Stimulated activated CD8-positive, alpha-beta memory T cell treated with anti-CD3 and anti-CD28 coated beads, Interleukin-7, amount 100 ng/mL, for 1 hour (primary cell): ENCODE results near the gene PCSK1.
"Not testable (repeated sequence)": the region's sequence is repeated elsewhere in the genome, so short reads cannot be mapped to it uniquely, and the experiment has no call there.

Experiments used
- DNase-seq, 2 donors: peaks; one replicate each; pipeline ENCODE4 v3.0.0-alpha.2; 2020; ENCODE audit warnings: low read depth in 2 of 2

The PCSK1 gene

DNA sequence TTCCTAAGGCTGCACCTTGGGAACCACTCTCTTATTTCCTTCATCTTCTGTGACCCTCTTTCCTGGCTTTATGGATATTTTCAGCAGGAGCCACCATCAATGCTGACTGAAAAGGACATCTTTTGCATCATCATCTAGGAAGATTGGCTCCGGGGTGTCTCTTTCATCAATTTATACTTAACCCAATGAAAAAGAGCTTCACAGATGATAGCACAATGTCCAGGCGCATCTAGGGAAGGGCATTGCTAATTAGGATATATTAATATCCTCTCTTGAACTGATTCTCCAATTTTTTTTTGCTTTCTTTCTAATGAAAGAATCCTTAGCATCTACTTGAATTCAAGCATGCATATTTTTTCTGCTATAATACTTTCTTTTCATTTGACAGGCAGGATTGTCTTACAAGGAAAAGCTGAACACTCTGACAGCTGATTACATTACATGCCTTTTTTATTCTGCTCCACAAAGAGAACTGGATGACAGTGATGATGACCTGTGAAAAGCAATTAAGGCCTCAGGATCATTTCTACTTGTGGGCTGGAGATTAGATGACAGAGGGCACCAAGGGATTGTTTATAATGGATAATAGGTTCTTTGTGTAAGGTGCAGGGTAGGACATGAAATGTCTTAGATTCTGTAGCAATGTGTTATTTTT is 60.2 kb downstream of the PCSK1 start:
- no peak for DNase-seq

DNA sequence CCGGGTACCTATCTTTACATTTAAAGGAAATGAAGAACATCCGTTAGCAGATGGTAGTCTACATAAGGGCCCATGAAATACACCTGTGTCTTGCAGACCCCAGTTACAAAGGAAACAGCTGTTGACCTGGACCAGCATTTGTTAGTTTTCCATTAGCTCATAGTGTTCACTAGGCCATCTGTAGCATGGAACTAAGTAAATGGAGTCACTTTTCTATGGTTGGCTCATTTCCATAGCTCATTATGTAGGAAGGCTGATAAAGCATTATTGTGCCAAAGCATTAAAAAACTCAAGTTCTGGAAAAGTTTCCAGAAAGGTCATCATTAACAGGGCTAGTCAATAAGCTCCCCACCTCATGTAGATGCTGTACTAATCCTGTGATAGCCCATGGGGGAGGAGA is 62.1 kb downstream of the PCSK1 start:
- DNase-seq = no peak

DNA sequence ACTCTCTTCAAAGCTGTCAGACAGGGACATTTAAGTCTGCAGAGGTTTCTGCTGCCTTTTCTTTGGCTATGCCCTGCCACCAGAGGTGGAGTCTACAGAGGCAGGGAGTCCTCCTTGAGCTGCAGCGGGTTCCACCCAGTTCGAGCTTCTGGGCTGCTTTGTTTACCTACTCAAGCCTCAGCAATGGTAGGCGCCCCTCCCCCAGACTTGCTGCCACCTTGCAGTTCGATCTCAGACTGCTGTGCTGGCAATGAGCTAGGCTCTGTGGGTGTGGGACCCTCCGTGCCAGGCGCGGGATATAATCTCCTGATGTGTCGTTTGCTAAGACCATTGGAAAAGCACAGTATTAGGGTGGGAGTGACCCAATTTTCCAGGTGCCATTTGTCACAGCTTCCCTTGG is 65.7 kb downstream of the PCSK1 start:
- not testable (repeated sequence) for DNase-seq

GRCh38 chr5:96354237-96354636 is 78.8 kb downstream of the PCSK1 start:
- no peak for DNase-seq

- no peak for DNase-seq
These were observed 79.8 kb downstream of the PCSK1 start for GRCh38 chr5:96353220-96353619.

DNA sequence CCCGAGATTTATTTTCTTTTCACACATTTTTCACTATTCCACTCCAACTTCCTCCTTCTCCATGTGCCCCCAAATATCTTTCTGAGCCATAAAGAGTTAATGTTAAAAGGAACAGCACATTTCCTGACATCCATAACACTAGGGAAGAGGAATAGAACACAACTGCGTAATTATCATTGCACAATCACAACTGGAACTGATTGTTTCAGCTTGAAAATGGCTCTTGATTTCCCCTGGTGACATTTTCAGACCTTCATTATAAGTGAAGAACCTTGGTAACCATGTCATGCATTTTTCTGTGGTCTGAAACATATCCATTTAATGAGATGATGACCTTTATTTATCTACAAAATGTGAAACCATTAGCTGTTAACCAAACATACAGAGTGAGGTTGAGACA is 82.4 kb downstream of the PCSK1 start:
- DNase-seq = no peak

DNA sequence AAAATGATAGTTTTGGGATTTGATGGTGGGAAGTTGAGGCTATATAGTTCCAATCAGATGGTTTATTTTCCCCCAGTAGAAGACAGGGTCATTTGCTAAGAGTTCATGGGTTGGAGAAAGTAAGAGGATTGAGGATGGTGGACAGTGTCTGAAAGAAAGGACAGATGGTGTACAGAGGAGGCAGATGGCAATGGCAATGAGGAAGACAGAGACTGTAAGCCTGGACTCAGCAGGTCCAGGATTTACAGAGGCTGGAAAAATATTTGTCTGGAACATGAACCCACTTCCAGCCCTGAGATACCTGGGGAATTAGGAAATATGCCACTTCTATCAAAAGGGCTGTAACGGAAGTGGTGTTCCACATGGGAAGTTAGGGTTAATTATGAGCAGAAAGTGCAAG is 84.5 kb downstream of the PCSK1 start:
- DNase-seq = no peak

GRCh38 chr5:96347502-96348292 is 85.4 kb downstream of the PCSK1 start:
- no peak for DNase-seq

- DNase-seq = no peak
These were observed 88.1 kb downstream of the PCSK1 start for GRCh38 chr5:96344678-96345577.

DNA sequence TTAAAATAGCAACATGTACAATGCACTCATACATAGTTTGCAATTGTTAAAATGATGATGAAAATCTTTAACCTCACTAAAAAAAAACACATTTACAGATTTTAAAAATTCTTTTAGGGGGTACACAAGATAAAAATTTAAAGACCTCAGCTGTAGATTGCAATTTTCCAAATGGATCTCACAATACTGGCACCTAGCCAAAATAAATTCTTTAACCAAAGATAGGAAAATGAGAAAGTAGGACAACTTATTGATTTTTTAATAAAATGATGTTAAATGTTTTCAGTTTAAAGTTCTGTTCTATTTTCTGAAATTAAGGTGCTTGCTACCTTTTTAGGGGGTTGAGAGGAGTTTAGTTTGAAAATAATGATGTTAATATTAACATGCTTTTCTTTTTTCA is 90.0 kb downstream of the PCSK1 start:
- no peak for DNase-seq

DNA sequence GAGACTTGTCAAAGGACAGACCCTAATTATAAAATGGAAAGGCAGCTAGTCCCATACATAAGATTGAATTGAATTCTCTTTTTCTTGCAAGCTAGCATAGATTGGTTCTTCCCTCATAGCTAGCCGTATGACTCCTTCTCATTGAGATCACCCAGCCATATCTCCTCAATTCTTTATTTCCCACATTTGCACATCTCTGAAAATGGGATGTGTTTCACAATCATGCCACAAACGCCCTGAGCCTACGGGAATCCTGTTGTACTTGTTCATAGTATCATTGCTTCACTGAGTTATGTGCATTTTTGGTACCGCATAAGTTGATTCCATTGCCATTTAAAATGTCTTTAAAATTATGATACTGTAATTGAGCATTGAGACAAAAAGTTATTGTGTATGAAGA is 90.5 kb downstream of the PCSK1 start:
- no peak for DNase-seq
